GM10847 (cell line): ENCODE results near the gene PDE8B.

ENCODE experiments used
- POLR2A ChIP-seq: IDR thresholded peaks from 2 replicates; pipeline ENCODE4 v1.6.1; 2011; ENCODE audit not compliant: insufficient read length; ENCODE audit errors: extremely low read depth

PDE8B gene

GRCh38 chr5:77425998-77426659, 215.6 kb downstream of the PDE8B start:
- TF ChIP-seq POLR2A, result no peak

GRCh38 chr5:77426670-77427069, 216.2 kb downstream of the PDE8B start:
- no peak for TF ChIP-seq POLR2A

GRCh38 chr5:77427998-77428397, 217.5 kb downstream of the PDE8B start:
- TF ChIP-seq POLR2A, result no peak

GRCh38 chr5:77428526-77428925, 218.0 kb downstream of the PDE8B start:
- TF ChIP-seq POLR2A, result no peak

DNA sequence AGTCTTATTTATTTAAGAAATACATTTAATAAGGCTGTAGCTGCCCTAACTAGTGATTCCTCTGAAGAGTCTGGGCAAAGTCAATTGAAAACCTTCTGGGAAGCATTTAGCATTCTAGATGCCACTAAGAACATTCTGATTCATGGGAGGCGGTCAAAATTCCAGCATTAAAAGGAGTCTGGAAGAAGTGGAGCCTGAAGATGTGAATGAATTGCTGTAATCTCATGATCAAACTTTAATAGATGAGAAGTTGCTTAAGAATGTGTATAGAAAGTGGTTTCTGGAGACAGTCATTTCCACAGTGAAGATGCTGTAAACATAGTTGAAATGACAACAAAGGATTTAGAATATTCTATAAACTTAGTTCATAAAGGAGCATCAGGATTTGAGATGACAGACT, 220.2 kb downstream of the PDE8B start:
- TF ChIP-seq POLR2A, result no peak

DNA sequence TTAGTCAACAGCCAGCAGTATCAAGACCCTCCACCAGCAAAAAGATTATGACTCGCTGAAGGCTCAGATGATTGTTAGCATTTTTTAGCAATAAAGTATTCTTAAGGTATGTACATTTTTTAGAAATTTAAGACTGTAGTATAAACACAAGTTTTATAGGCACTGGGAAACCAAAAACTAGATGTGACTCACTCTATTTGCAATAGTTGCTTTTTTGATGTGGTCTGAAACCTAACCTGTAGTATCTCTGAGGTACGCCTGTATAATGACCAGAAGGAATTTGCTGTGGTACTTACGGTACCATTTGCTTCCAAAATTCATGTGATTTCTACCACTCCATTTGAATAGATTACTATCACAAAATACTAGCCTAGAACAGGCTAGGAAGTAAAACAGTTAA, 220.8 kb downstream of the PDE8B start:
- TF ChIP-seq POLR2A, result no peak

DNA sequence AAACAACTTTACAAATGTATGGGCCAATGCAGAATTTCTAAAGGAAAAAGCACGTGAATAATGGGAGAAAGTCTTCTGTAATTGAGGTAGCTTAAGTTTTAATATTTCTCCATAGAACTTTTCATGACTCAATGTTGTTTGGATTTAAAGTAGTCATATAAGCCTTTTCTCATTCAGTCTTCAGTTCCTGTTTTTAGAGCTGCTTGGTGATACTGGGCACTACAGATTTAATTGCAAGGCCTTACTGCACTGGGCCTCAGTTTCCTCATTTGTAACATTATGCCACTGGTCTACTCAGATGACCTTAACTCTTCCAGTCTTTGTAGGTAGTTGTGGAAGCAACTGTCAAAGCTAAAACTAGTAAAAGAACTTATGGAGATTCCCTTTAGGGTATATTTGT, 221.2 kb downstream of the PDE8B start:
- no peak for TF ChIP-seq POLR2A

GRCh38 chr5:77437194-77437593, 226.7 kb downstream of the PDE8B start:
- no peak for TF ChIP-seq POLR2A

- TF ChIP-seq POLR2A, result no peak
Observed at GRCh38 chr5:77438071-77438470, 227.6 kb downstream of the PDE8B start.

DNA sequence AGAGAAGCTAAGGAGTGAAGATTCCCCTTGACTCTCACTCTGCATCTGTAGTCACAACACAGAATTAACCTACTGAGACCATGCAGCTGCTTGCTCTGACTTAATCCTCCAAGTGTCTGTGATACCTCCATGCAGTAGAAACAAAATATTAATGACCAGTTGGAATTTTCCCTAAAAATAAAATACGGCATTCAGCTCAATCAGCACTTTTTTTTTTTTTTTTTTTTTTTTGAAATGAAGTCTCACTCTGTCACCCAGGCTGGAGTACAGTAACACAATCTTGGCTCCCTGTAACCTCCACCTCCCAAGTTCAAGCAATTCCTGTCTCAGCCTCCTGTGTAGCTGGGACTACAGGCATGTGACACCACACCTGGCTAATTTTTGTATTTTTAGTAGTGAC, 233.2 kb downstream of the PDE8B start:
- TF ChIP-seq POLR2A, result no peak

- no peak for TF ChIP-seq POLR2A
Observed at GRCh38 chr5:77444356-77444755, 233.9 kb downstream of the PDE8B start.

DNA sequence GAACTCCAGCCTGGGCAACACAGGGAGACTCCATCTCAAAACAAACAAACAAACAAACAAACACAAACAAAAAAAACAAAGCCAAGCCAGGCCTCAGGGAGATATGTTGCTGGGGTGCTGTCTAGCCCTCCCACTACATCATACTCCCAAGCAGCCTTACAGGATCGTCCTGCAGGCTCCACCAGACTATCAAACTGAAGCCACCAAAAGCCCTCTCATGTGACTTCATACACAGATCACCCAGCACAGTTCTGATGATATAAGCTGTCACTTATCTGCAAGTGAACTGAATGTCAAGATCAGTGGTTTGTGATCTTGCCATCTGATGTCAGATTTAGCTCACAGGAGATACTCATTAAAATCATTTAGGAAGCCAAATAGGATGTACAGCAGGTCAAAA, 238.4 kb downstream of the PDE8B start:
- no peak for TF ChIP-seq POLR2A

GRCh38 chr5:77449277-77449676, 238.8 kb downstream of the PDE8B start:
- TF ChIP-seq POLR2A, result no peak

DNA sequence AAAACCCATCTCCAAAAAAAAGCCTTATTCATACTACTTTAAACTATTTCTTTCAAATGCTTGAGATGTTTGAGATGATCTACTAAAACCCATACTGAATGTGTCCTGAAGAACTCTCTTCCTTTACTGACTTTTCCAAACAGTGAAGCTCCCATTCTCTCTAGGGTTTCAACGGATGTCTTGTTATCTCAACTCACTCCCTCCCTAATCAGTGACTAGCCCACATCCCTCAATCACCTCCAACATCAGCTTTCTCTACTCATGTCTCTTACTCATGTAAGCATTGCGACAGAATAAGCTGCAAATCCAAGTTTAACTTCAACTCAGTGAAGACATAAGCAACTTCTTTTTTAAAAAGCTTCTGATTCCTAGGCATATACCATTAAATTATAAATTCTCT, 239.5 kb downstream of the PDE8B start:
- no peak for TF ChIP-seq POLR2A

DNA sequence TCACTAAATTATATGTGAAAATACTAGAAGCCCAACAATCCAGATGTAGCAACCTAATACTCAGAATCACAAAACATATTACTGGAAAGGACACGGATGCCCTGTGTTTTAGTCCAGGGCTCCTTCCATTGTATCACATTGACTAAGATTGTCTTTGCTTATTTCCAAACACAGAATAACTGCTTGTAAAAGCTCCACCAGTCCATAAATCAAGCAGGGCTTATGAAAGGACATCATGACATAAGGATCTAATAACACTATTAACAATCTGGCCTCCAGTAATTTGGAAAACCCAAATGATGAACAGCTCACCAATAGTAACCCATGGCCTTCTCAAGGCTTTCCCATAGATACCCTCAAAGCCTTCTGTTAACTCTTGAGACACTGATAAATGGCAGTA, 241.9 kb downstream of the PDE8B start:
- TF ChIP-seq POLR2A, result no peak

GRCh38 chr5:77454123-77454522, 243.6 kb downstream of the PDE8B start:
- TF ChIP-seq POLR2A, result no peak

DNA sequence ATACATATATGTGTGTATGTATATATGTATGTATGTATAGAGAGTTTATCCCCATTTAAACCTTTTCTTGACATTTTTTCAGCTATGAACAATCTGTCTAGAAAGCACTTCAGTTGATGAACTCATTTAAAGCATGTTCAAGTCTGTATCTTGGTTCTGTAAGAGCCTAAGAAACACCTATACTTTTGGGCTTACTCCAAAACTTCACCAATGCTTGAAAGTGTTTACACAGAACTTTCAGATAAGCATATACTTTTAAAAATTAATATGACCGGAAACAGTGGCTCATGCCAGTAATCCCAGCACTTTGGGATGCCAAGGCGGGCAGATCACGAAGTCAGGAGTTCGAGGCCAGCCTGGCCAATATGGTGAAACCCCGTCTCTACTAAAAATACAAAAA, 250.8 kb downstream of the PDE8B start:
- TF ChIP-seq POLR2A, result no peak

GRCh38 chr5:77463905-77464304, 253.4 kb downstream of the PDE8B start:
- TF ChIP-seq POLR2A, result no peak
